HG03439 (cell line): ENCODE results near the gene ABHD18.
"Not testable (repeated sequence)": the region's sequence is repeated elsewhere in the genome, so short reads cannot be mapped to it uniquely, and the experiment has no call there.

Experiments used
- ATAC-seq: cut with Tn5 transposase; IDR thresholded peaks from one replicate; pipeline ENCODE4 v1.9.1; 2021; ENCODE audit warnings: mild to moderate bottlenecking, moderate library complexity; ENCODE audit not compliant: unreplicated experiment

Gene ABHD18

GRCh38 chr4:127988638-127989037 lies 23.4 kb downstream of the ABHD18 start:
- ATAC-seq, result no peak

- no peak for ATAC-seq
Observed at GRCh38 chr4:127993151-127993550, 27.9 kb downstream of the ABHD18 start.

- ATAC-seq, result no peak
Observed at GRCh38 chr4:127995776-127996175, 30.6 kb downstream of the ABHD18 start.

GRCh38 chr4:127996521-127996920 lies 31.3 kb downstream of the ABHD18 start:
- ATAC-seq, result not testable (repeated sequence)

- ATAC-seq, result peak; percentile 96
Observed at GRCh38 chr4:127997534-127998388, 32.6 kb downstream of the ABHD18 start.

GRCh38 chr4:128006592-128006991 lies 41.4 kb downstream of the ABHD18 start:
- no peak for ATAC-seq

- no peak for ATAC-seq
Observed at GRCh38 chr4:128009428-128009827, 44.2 kb downstream of the ABHD18 start.

- ATAC-seq, result no peak
Observed at GRCh38 chr4:128025319-128025718, 60.1 kb downstream of the ABHD18 start.

- no peak for ATAC-seq
Observed at GRCh38 chr4:128029907-128030306, 64.7 kb downstream of the ABHD18 start.

GRCh38 chr4:128031756-128032384 lies 66.7 kb downstream of the ABHD18 start:
- no peak for ATAC-seq

- ATAC-seq, result no peak
Observed at GRCh38 chr4:128039568-128039967, 74.4 kb downstream of the ABHD18 start.

GRCh38 chr4:128047019-128047418 lies 81.8 kb downstream of the ABHD18 start:
- ATAC-seq, result not testable (repeated sequence)

- not testable (repeated sequence) for ATAC-seq
Observed at GRCh38 chr4:128047514-128047913, 82.3 kb downstream of the ABHD18 start.

- not testable (repeated sequence) for ATAC-seq
Observed at GRCh38 chr4:128051229-128051628, 86.0 kb downstream of the ABHD18 start.

- not testable (repeated sequence) for ATAC-seq
Observed at GRCh38 chr4:128054907-128055306, 89.7 kb downstream of the ABHD18 start.

GRCh38 chr4:128055441-128056206 lies 90.4 kb downstream of the ABHD18 start:
- ATAC-seq, result not testable (repeated sequence)

GRCh38 chr4:128056396-128056795 lies 91.2 kb downstream of the ABHD18 start:
- no peak for ATAC-seq

GRCh38 chr4:128060121-128060698 lies 95.0 kb downstream of the ABHD18 start:
- ATAC-seq, result no peak

GRCh38 chr4:128060699-128061565 lies 95.7 kb downstream of the ABHD18 start, which contains the start of gene LARP1B:
LARP1B (plus strand) TSS chr4:128061312; CDS start chr4:128074952, 13,640 bp downstream.
- ATAC-seq, result peak; percentile 90
